PC-3 (cell line): ENCODE measurements around the gene LRP1B. TPM values are rescaled to one million over a fixed set of nuclear protein-coding genes. Genes with fewer than 3 reads are reported as not detected.
A peak's percentile ranks its signal among the peaks of the same experiment; 100 is the strongest.

Experiments
- ATAC-seq: fragments of 200-7000 bp; cut with Tn5 transposase; 2 replicates; pipeline ENCODE4 v1.9.1; 2020; ENCODE audit warnings: mild to moderate bottlenecking, moderate library complexity
- BruUV-seq: library from RNA; stranded (reverse); fragments of 400-500 nt; replicated peaks from 2 replicates; lab custom pipeline; 2021; lab: Mats Ljungman, UMichigan
- CTCF ChIA-PET: fragments of 300-600 bp; sonication (Branson Sonifier 250); formaldehyde crosslinking; loops from one replicate; lab custom pipeline; 2022; ENCODE audit warnings: antibody characterized with exemption; lab: Charles Lee
- POLR2A ChIA-PET: fragments of 300-600 bp; sonication (Branson Sonifier 250); formaldehyde crosslinking; loops from one replicate; lab custom pipeline; 2022; ENCODE audit warnings: antibody characterized with exemption; ENCODE audit not compliant: unreplicated experiment; lab: Charles Lee
- DNase-seq: peaks from one replicate; pipeline ENCODE4 v3.0.0-alpha.2; 2015
- H2AFZ ChIP-seq: fragments of 300-600 bp; sonication (generic); 2 replicates; pipeline ENCODE4 v1.6.0; 2016; ENCODE audit warnings: antibody characterized with exemption, low read length
- H3F3A ChIP-seq: fragments of 300-600 bp; sonication (generic); one replicate; pipeline ENCODE4 v1.6.0; 2017; ENCODE audit warnings: antibody characterized with exemption, low read length, control low read depth, mild to moderate bottlenecking; ENCODE audit not compliant: unreplicated experiment
- H3K27ac ChIP-seq: fragments of 300-600 bp; sonication (generic); 2 replicates; pipeline ENCODE4 v1.5.1; 2016; ENCODE audit warnings: mild to moderate bottlenecking, low read length
- H3K27me3 ChIP-seq: fragments of 300-600 bp; sonication (generic); 2 replicates; pipeline ENCODE4 v1.6.1; 2016; ENCODE audit warnings: low read length, mixed read lengths
- H3K36me3 ChIP-seq: fragments of 300-600 bp; sonication (generic); 2 replicates; pipeline ENCODE4 v1.6.1; 2016; ENCODE audit warnings: low read depth, mixed run types, low read length, mixed read lengths
- H3K4me1 ChIP-seq: fragments of 300-600 bp; sonication (generic); 2 replicates; pipeline ENCODE4 v1.5.1; 2016; ENCODE audit warnings: low read length; ENCODE audit not compliant: insufficient read depth
- H3K4me2 ChIP-seq: fragments of 300-600 bp; sonication (generic); 2 replicates; pipeline ENCODE4 v1.6.0; 2016; ENCODE audit warnings: low read length
- H3K4me3 ChIP-seq: fragments of 300-600 bp; sonication (generic); 2 replicates; pipeline ENCODE4 v1.5.1; 2016; ENCODE audit warnings: mild to moderate bottlenecking, low read length, mixed read lengths
- H3K79me2 ChIP-seq: fragments of 300-600 bp; sonication (generic); 2 replicates; pipeline ENCODE4 v1.6.1; 2017; ENCODE audit warnings: low read length, mixed read lengths
- H3K9ac ChIP-seq: fragments of 300-600 bp; sonication (generic); 2 replicates; pipeline ENCODE4 v1.6.0; 2016; ENCODE audit warnings: mild to moderate bottlenecking, low read length
- H3K9me2 ChIP-seq: fragments of 300-600 bp; sonication (generic); replicated peaks from 2 replicates; pipeline ENCODE4 v1.6.1; 2016; ENCODE audit warnings: mixed run types, low read length, mixed read lengths
- H3K9me3 ChIP-seq: fragments of 300-600 bp; sonication (generic); 2 replicates; pipeline ENCODE4 v1.6.1; 2016; ENCODE audit warnings: low read length, mixed read lengths
- H4K20me1 ChIP-seq: fragments of 300-600 bp; sonication (generic); 2 replicates; pipeline ENCODE4 v1.6.1; 2016; ENCODE audit warnings: low read length, mixed read lengths
- CTCF ChIP-seq: fragments of 300-600 bp; sonication (generic); conservative IDR thresholded peaks from 2 replicates; pipeline ENCODE4 v1.5.1; 2017; ENCODE audit warnings: antibody characterized with exemption, low read depth, mild to moderate bottlenecking, low read length
- EZH2 ChIP-seq: fragments of 300-600 bp; sonication (generic); IDR thresholded peaks from one replicate; pipeline ENCODE4 v1.6.1; 2017; ENCODE audit warnings: antibody characterized with exemption, mild to moderate bottlenecking, low read length; ENCODE audit not compliant: unreplicated experiment
- EZH2phosphoT487 ChIP-seq: fragments of 300-600 bp; sonication (generic); IDR thresholded peaks from 2 replicates; pipeline ENCODE4 v1.6.1; 2018; ENCODE audit warnings: mild to moderate bottlenecking, antibody characterized with exemption, low read length, borderline replicate concordance
- intact Hi-C: fragments of 100-400 bp; cut with micrococcal nuclease; formaldehyde crosslinking; loops from 2 replicates; pipeline ENCODE4 v1.9.0; 2023
- total RNA-seq: library from RNA; depleted of rRNA; stranded (reverse); fragments of >200 nt; gene quantifications from 2 replicates; pipeline ENCODE4 v1.2.3, GENCODE V29; 2014

The LRP1B gene
- total RNA-seq, 1 experiment from 2014 or later, result 0.04 TPM

- H3K9me3 ChIP-seq, result no peaks in the 10 kb centered on the region
- ATAC-seq, result peak; percentile 63
- no TSS peak for BruUV-seq
- peaks cover 17% of the 10 kb centered on the region for H3K27me3 ChIP-seq
- TF ChIP-seq CTCF, result no peak
- no peak for TF ChIP-seq EZH2phosphoT487
- TF ChIP-seq EZH2, result no peak
- H2AFZ ChIP-seq, result peak overlapping the region; percentile 83
- no peak overlapping the region for H3K27ac ChIP-seq
- H3K4me1 ChIP-seq, result no peaks in the 10 kb centered on the region
- H3K4me2 ChIP-seq, result peak overlapping the region; percentile 75
- no peaks in the 10 kb centered on the region for H3K9me2 ChIP-seq
- no peaks in the 10 kb centered on the region for H3K36me3 ChIP-seq
- H3K79me2 ChIP-seq, result no peaks in the 10 kb centered on the region
- intact Hi-C loops, result loop anchor here (10.0 kb wide), 1 partner anchor 736 kb away; no protein-coding TSS in a partner anchor
- CTCF ChIA-PET, result interaction anchor here (0.6 to 0.8 kb wide), 2 partner anchors 17 to 93 kb away, joined by 3 to 4 read pairs; no protein-coding TSS in a partner anchor
- peak overlapping the region; percentile 60 for H3K4me3 ChIP-seq
- H4K20me1 ChIP-seq, result no peaks in the 10 kb centered on the region
- no peaks in the 10 kb centered on the region for H3F3A ChIP-seq
- peak; percentile 30 for DNase-seq
- POLR2A ChIA-PET, result interaction anchor here (0.5 kb wide), 1 partner anchor 67 kb away, joined by 4 read pairs; no protein-coding TSS in a partner anchor
- H3K9ac ChIP-seq, result no peak overlapping the region
Observed at GRCh38 chr2:142130111-142131009, 456 bp downstream of the LRP1B start.

DNA sequence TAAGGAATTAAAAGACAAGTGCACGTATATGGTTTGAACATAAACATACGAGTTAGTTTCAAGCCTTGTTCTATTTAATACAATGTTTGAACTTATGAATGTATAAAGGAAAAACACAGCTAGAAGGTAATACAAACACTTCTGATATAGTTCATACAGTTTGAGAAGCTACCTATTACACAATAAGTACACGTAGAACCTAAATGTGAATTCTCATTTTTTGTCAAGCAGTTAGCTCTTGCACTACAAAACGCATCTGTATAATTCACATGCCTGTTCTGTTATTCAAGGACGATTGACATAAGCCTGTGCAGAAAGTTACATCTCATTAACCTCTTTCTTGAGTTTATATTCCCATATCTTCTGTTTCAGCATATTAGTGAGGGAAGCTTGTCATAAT, 2.7 kb downstream of the LRP1B start:
- Histone ChIP-seq H3K36me3 (no peaks in the 10 kb centered on the region), H3K79me2 (no peaks in the 10 kb centered on the region), H3K9me3 (no peaks in the 10 kb centered on the region), H3K4me3 (no peak overlapping the region), H3F3A (no peaks in the 10 kb centered on the region), H2AFZ (no peak overlapping the region), H3K4me1 (no peaks in the 10 kb centered on the region), H3K9ac (no peak overlapping the region), H3K4me2 (no peak overlapping the region), H3K9me2 (no peaks in the 10 kb centered on the region), H3K27ac (no peak overlapping the region), H3K27me3 (peaks cover 17% of the 10 kb centered on the region), H4K20me1 (no peaks in the 10 kb centered on the region)
- DNase-seq (no peak), ATAC-seq (no peak)
- BruUV-seq, result no TSS peak
- ChIA-PET CTCF (no interaction called here), POLR2A (no interaction called here)
- intact Hi-C loops, result no loop called here
- TF ChIP-seq CTCF, result no peak
- TF ChIP-seq EZH2, result no peak
- no peak for TF ChIP-seq EZH2phosphoT487

DNA sequence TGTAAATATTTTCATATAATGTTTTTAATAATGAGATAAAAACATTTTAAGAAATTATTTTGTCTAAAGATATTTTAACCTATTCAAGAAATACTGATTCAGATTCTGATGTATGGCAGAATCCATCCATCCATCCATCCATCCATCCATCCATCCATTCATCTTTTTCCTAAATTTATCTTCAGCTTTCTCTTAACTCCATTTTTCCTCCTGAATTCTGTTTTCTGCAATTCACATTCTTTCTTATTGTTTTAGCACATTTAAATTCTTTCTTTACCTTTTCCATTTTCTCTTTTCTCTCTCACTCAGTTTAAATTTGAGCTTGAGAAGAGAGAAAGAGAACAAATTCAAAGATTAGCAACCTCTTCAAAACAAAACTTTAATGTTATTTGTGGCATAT, 3.6 kb downstream of the LRP1B start:
- no TSS peak for BruUV-seq
- TF ChIP-seq EZH2, result no peak
- TF ChIP-seq EZH2phosphoT487, result no peak
- no peak for TF ChIP-seq CTCF
- Histone ChIP-seq H3K9me2 (no peaks in the 10 kb centered on the region), H3K9me3 (no peaks in the 10 kb centered on the region), H3K27me3 (peaks cover 17% of the 10 kb centered on the region), H3F3A (no peaks in the 10 kb centered on the region), H3K4me2 (no peak overlapping the region), H2AFZ (no peak overlapping the region), H3K79me2 (no peaks in the 10 kb centered on the region), H3K27ac (no peak overlapping the region), H3K9ac (no peak overlapping the region), H4K20me1 (no peaks in the 10 kb centered on the region), H3K36me3 (no peaks in the 10 kb centered on the region), H3K4me1 (no peaks in the 10 kb centered on the region), H3K4me3 (no peak overlapping the region)
- ATAC-seq (no peak), DNase-seq (no peak)
- POLR2A ChIA-PET, result no interaction called here
- CTCF ChIA-PET, result no interaction called here
- intact Hi-C loops, result no loop called here
